Measurements from ENCODE around the gene SKIDA1.

- no peak for TF ChIP-seq POLR2A (IDR thresholded peaks at IDR 0.05)
- no peak for TF ChIP-seq CTCF (IDR thresholded peaks at IDR 0.05)
Measured at GRCh38 chr10:21511095-21511570, 14.3 kb downstream of the SKIDA1 start.
